ENCODE data around the gene PHRF1. TPM values are rescaled to one million over a fixed set of nuclear protein-coding genes. Genes with fewer than 3 reads are reported as not detected.

PHRF1 gene
- total and polyA plus RNA-seq, 2 experiments from 2014 or later: 25.6 to 26.9 TPM

DNA sequence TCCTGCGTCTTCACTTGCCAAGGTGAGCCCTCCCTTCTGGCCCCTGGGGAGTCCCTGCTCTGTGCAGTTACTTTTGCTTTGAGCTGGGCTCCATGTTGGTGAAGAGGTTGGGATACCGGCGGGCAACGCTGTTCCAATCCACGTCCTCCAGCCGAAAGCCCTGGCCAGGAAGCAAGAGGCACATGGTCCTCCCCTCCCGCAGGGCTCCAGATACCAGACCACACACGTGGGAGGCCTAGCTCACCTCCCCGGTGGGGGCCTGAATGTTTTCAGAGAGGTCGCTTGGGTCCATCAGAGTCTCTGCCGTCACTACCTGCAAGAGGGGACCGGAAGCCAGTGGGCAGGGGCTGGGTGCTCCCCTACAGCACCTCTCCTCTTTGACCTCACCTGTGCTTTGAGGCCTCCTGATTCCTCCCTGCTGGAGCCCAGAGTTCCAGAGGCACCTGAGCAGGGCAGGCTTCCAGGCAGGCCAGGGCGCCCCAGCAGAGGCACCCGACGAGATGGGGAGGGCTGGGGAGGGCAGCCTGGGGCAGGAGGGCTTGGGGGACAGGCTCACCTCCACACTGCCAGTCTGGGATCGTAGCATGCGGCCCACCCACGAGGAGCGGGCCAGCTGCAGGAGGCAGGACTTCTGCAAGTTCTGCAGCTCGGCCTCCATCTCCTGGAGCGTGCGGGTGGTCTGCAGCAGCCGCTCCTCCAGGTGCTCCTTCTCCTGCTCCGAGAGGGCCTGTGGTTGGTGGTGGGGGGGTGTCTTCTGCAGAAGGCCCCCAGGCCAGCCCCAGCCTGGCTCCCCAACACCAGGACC lies 18.7 kb upstream of the PHRF1 start:
- Histone ChIP-seq H3K9me3 (ENCODE audit: low read depth) (no peaks in the 10 kb centered on the region), H2AFZ (no peak overlapping the region), H3K27me3 (peaks cover 34% of the 10 kb centered on the region), H3K79me2 (peaks cover 10% of the 10 kb centered on the region), H3K4me2 (no peak overlapping the region), H4K20me1 (ENCODE audit: insufficient read depth, poor library complexity, severe bottlenecking) (no peaks in the 10 kb centered on the region), H3K4me1 (ENCODE audit: insufficient read depth) (peaks cover 32% of the 10 kb centered on the region), H3K9me2 (replicated peaks; ENCODE audit: insufficient read depth) (no peaks in the 10 kb centered on the region), H3K27ac (no peak overlapping the region), H3K4me3 (no peak overlapping the region), H3K36me3 (replicated peaks; ENCODE audit: insufficient read depth, low read depth) (no peaks in the 10 kb centered on the region)
- WGBS (ENCODE audit: low lambda C conversion rate, missing lambda C conversion rate): 85% methylated on average over 24 of the region's 24 CpGs
- TF ChIP-seq EZH2phosphoT487 (IDR thresholded peaks at IDR 0.05; ENCODE audit: low read depth, severe bottlenecking, unreplicated experiment) (no peak), CTCF (IDR thresholded peaks at IDR 0.05; ENCODE audit: poor library complexity) (no peak)
- no peak for DNase-seq (ENCODE audit: low spot score)

DNA sequence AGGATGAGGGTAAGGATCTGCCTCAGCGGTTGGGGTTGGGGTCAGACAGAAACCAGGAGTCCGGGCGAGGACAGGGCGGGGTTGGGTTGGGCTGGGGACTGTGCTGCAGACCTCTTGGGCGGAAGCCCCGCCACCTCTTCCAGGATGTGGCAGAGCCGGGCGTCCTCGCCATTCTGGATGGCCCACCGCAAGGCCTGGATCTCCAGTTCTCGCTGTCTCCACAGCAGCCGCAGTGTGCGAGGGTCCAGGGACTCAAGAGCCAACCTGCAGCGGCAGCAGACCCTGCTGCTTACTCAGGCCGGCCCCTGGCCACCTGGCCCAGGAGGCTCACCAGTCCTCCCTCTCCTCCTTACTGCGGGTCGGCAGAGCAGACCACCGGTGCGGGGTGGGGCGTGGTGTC lies 17.8 kb upstream of the PHRF1 start:
- Histone ChIP-seq H3K4me3 (no peak overlapping the region), H3K36me3 (replicated peaks; ENCODE audit: insufficient read depth, low read depth) (no peaks in the 10 kb centered on the region), H3K9me3 (ENCODE audit: low read depth) (no peaks in the 10 kb centered on the region), H3K4me1 (ENCODE audit: insufficient read depth) (peaks cover 33% of the 10 kb centered on the region), H3K9me2 (replicated peaks; ENCODE audit: insufficient read depth) (no peaks in the 10 kb centered on the region), H2AFZ (no peak overlapping the region), H3K4me2 (no peak overlapping the region), H3K79me2 (peaks cover 17% of the 10 kb centered on the region), H3K27ac (no peak overlapping the region), H4K20me1 (ENCODE audit: insufficient read depth, poor library complexity, severe bottlenecking) (no peaks in the 10 kb centered on the region), H3K27me3 (peaks cover 34% of the 10 kb centered on the region)
- no peak for DNase-seq (ENCODE audit: low spot score)
- 92% methylated on average over 19 of the region's 20 CpGs for whole genome bisulfite sequencing (ENCODE audit: low lambda C conversion rate, missing lambda C conversion rate)
- no peak for TF ChIP-seq EZH2 (IDR thresholded peaks at IDR 0.05; ENCODE audit: borderline replicate concordance)

GRCh38 chr11:559020-559620 lies 17.1 kb upstream of the PHRF1 start:
- H3K4me2 ChIP-seq: no peak overlapping the region
- no peaks in the 10 kb centered on the region for H3K9me3 ChIP-seq (ENCODE audit: low read depth)
- no peaks in the 10 kb centered on the region for H3K36me3 ChIP-seq (replicated peaks; ENCODE audit: insufficient read depth, low read depth)
- H3K4me1 ChIP-seq (ENCODE audit: insufficient read depth): peaks cover 35% of the 10 kb centered on the region
- no peaks in the 10 kb centered on the region for H3K9me2 ChIP-seq (replicated peaks; ENCODE audit: insufficient read depth)
- H3K27ac ChIP-seq: no peak overlapping the region
- H4K20me1 ChIP-seq (ENCODE audit: insufficient read depth, poor library complexity, severe bottlenecking): no peaks in the 10 kb centered on the region
- WGBS (ENCODE audit: low lambda C conversion rate, missing lambda C conversion rate): 84% methylated on average over 15 of the region's 15 CpGs
- no peak overlapping the region for H3K4me3 ChIP-seq
- no peak for DNase-seq (ENCODE audit: low spot score)
- H3K79me2 ChIP-seq: peaks cover 17% of the 10 kb centered on the region
- peaks cover 31% of the 10 kb centered on the region for H3K27me3 ChIP-seq
- H2AFZ ChIP-seq: no peak overlapping the region
- no peak for TF ChIP-seq CTCF (IDR thresholded peaks at IDR 0.05; ENCODE audit: poor library complexity)
- TF ChIP-seq EZH2 (IDR thresholded peaks at IDR 0.05; ENCODE audit: borderline replicate concordance): no peak
- no peak for TF ChIP-seq EZH2phosphoT487 (IDR thresholded peaks at IDR 0.05; ENCODE audit: low read depth, severe bottlenecking, unreplicated experiment)

DNA sequence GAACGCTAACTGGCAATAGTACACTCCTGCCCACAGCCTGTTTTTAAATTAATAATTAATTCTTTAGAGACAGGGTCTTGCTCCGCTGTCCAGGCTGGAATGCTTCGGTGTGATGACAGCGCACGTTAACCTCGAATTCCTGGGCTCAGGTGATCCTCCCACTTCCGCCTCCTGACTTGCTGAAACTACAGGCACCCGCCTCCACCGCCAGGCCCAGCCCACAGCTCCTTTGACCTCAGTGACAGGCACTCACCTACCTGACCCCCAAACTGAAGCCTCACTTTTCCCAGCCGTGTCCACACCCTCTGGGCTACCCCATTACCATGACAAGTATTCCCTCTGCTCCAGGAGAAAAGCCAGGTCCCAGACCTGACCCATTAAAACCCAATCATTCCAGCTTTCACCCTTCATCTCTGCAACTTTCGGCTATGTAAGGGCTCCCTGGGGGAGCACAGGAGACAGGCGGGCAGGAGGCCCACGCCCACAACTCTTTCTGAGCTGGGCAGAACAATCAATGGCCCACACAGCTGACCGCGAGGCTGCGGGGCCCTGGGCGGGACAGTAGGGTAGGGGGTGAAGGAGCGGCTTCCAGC lies 16.5 kb upstream of the PHRF1 start:
- no peak for TF ChIP-seq CTCF (IDR thresholded peaks at IDR 0.05; ENCODE audit: poor library complexity)
- TF ChIP-seq EZH2phosphoT487 (IDR thresholded peaks at IDR 0.05; ENCODE audit: low read depth, severe bottlenecking, unreplicated experiment): no peak
- no peak for TF ChIP-seq EZH2 (IDR thresholded peaks at IDR 0.05; ENCODE audit: borderline replicate concordance)
- Histone ChIP-seq H3K4me2 (peak overlapping the region; percentile 97), H3K79me2 (peaks cover 17% of the 10 kb centered on the region), H3K4me3 (no peak overlapping the region), H4K20me1 (ENCODE audit: insufficient read depth, poor library complexity, severe bottlenecking) (no peaks in the 10 kb centered on the region), H2AFZ (peak overlapping the region; percentile 60), H3K27me3 (peaks cover 24% of the 10 kb centered on the region), H3K9me2 (replicated peaks; ENCODE audit: insufficient read depth) (no peaks in the 10 kb centered on the region), H3K27ac (peak overlapping the region; percentile 96), H3K4me1 (ENCODE audit: insufficient read depth) (peaks cover 33% of the 10 kb centered on the region), H3K9me3 (ENCODE audit: low read depth) (no peaks in the 10 kb centered on the region), H3K36me3 (replicated peaks; ENCODE audit: insufficient read depth, low read depth) (no peaks in the 10 kb centered on the region)
- DNase-seq (ENCODE audit: low spot score): no peak
- 63% methylated on average over 17 of the region's 18 CpGs for WGBS (ENCODE audit: low lambda C conversion rate, missing lambda C conversion rate)

Data from hepatocyte (in vitro differentiated cells).